Hair follicle dermal papilla cell (primary cell): Measurements from ENCODE around the gene ALG6. TPM values are rescaled to one million over a fixed set of nuclear protein-coding genes. Genes with fewer than 3 reads are reported as not detected.

Experiments used
- small RNA-seq: library from RNA; depleted of rRNA; stranded (forward); fragments of <200 nt; gene quantifications from one replicate; pipeline ENCODE3, GENCODE V24; 2012
- total RNA-seq: library from RNA; depleted of rRNA; stranded (reverse); fragments of >200 nt; gene quantifications from 2 replicates; pipeline ENCODE4 v1.2.3, GENCODE V29; 2012

The ALG6 gene
- total RNA-seq: 8.4 and 9.1 TPM in 2 replicates

GRCh38 chr1:63367215-63368103 lies at the start of gene ALG6:
ALG6 (plus strand) TSS chr1:63367627; CDS start chr1:63370978, 3,351 bp downstream.

DNA sequence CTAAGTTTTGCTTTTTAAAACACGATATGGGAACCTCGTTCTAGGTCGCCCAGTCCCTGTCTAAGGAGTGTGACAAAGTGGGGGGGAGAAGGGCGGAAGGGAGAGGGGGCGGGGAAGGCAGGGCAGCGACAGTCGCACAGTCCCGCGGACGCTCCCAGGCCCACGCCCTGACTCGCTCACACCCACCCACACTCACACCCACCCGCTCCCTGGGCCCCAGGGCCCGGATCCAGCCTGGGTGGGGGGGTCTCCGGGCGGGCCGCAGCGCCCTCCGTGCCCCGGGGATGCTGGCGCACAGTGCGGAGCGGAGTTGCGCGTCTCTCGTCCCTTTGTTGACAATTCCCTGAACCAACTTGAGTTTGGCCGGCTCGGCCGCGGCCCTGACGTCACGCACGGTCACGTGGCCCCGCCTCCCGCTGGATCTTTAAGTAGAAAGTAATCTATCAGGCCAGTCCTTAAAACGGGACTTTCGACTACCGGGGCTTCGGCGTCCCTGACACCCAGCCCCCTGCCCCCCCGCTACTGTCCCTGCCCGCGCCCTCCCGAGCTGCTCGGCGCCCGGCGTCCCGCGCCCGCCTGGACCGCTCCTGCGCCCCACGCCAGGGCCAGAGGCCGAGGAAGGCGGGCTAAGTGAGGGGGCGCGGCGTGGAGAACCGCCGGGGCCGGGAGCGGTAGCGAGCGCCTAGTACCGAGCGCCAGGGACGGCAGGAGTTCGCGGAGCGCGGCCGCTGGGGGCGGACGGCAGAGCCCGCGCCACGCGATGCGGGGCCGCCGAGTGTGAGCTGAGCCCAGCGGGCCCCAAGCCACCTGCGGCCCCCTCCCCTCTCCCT lies 45.1 kb upstream of the ALG6 start, which contains the start of gene FOXD3:
Gene FOXD3, plus strand, starts transcription at position 454 of the 830 bp plus-strand sequence. CDS start 492 bp downstream, outside the sequence.

Small RNA genes lying within 50 kb of the gene (small RNA-seq; reads per million reads assigned to genes)
- not detected for gene MIR6068
- not detected for gene RF00019

Other genes starting within 250 kb of the ALG6 start
- gene FOXD3, start 45.1 kb upstream of the ALG6 start, total RNA-seq: not detected in 2 replicates
- gene ITGB3BP, start 155.6 kb downstream of the ALG6 start, total RNA-seq: 13.7 and 15.1 TPM in 2 replicates
- gene EFCAB7, start 155.9 kb downstream of the ALG6 start, total RNA-seq: 5.5 and 9.6 TPM in 2 replicates
- 77.4 and 81.3 TPM in 2 replicates for gene PGM1, start 225.8 kb downstream of the ALG6 start, total RNA-seq